GM23338 (cell line): Measurements from ENCODE around the gene LRRTM2. TPM values are rescaled to one million over a fixed set of nuclear protein-coding genes. Genes with fewer than 3 reads are reported as not detected.
A peak's percentile ranks its signal among the peaks of the same experiment; 100 is the strongest.

Source experiments
- ATAC-seq: fragments of 200-7000 bp; cut with Tn5 transposase; 3 replicates; pipeline ENCODE4 v1.9.1; 2020
- DNase-seq: peaks from one replicate; pipeline ENCODE4 v3.0.0-alpha.2; 2015; ENCODE audit warnings: low spot score
- H2AFZ ChIP-seq: fragments of 200-600 bp; sonication (generic); 2 replicates; pipeline ENCODE4 v1.8.0; 2016; ENCODE audit warnings: antibody characterized with exemption, mild to moderate bottlenecking, moderate library complexity
- H3F3A ChIP-seq: fragments of 200-600 bp; sonication (generic); replicated peaks from 2 replicates; pipeline ENCODE4 v1.8.0; 2017; ENCODE audit warnings: antibody characterized with exemption, mixed run types, low read depth
- H3K27ac ChIP-seq: fragments of 200-600 bp; sonication (generic); 2 replicates; pipeline ENCODE4 v1.6.1; 2016; ENCODE audit warnings: low read depth
- H3K27me3 ChIP-seq: fragments of 200-600 bp; sonication (generic); 2 replicates; pipeline ENCODE4 v1.8.0; 2016; ENCODE audit warnings: mild to moderate bottlenecking, mixed run types, moderate library complexity; ENCODE audit not compliant: insufficient read depth
- H3K36me3 ChIP-seq: fragments of 200-600 bp; sonication (generic); 2 replicates; pipeline ENCODE4 v1.8.0; 2016; ENCODE audit warnings: mild to moderate bottlenecking; ENCODE audit not compliant: insufficient read depth
- H3K4me1 ChIP-seq: fragments of 200-600 bp; sonication (generic); 2 replicates; pipeline ENCODE4 v1.8.0; 2016; ENCODE audit warnings: mild to moderate bottlenecking, moderate library complexity; ENCODE audit not compliant: insufficient read depth
- H3K4me2 ChIP-seq: fragments of 200-600 bp; sonication (generic); 2 replicates; pipeline ENCODE4 v1.7.1; 2017; ENCODE audit warnings: mixed run types
- H3K4me3 ChIP-seq: fragments of 200-600 bp; sonication (generic); 2 replicates; pipeline ENCODE4 v1.6.1; 2016; ENCODE audit warnings: mixed run types
- H3K79me2 ChIP-seq: fragments of 200-600 bp; sonication (generic); replicated peaks from 2 replicates; pipeline ENCODE4 v1.8.0; 2017; ENCODE audit warnings: mild to moderate bottlenecking; ENCODE audit not compliant: insufficient read depth
- H3K9me2 ChIP-seq: fragments of 200-600 bp; sonication (generic); 2 replicates; pipeline ENCODE4 v1.8.0; 2017; ENCODE audit not compliant: insufficient read depth
- H4K20me1 ChIP-seq: fragments of 200-600 bp; sonication (generic); replicated peaks from 2 replicates; pipeline ENCODE4 v1.8.0; 2017; ENCODE audit warnings: mild to moderate bottlenecking; ENCODE audit not compliant: insufficient read depth
- H3K27ac Mint-ChIP-seq: 2 replicates; pipeline ENCODE4 v1.8.0; 2020; ENCODE audit warnings: inconsistent platforms, mild to moderate bottlenecking, moderate library complexity, mixed read lengths
- H3K27me3 Mint-ChIP-seq: 3 replicates; pipeline ENCODE4 v1.8.0; 2022; ENCODE audit warnings: low read depth, mild to moderate bottlenecking, moderate library complexity, mixed read lengths, inconsistent platforms; ENCODE audit not compliant: insufficient read depth, poor library complexity
- H3K36me3 Mint-ChIP-seq: 3 replicates; pipeline ENCODE4 v1.8.0; 2021; ENCODE audit warnings: low read depth, mild to moderate bottlenecking, inconsistent platforms, moderate library complexity, mixed read lengths
- H3K4me1 Mint-ChIP-seq: 3 replicates; pipeline ENCODE4 v1.8.0; 2020; ENCODE audit warnings: mild to moderate bottlenecking, inconsistent platforms, mixed read lengths
- H3K4me3 Mint-ChIP-seq: 3 replicates; pipeline ENCODE4 v1.8.0; 2021; ENCODE audit warnings: moderate library complexity, mild to moderate bottlenecking, inconsistent platforms, mixed read lengths
- H3K9me3 Mint-ChIP-seq: 3 replicates; pipeline ENCODE4 v1.8.0; 2020; ENCODE audit warnings: moderate library complexity, mild to moderate bottlenecking, inconsistent platforms, mixed read lengths
- CTCF ChIP-seq, 2 experiments: fragments of 200-600 bp in 1 of 2; sonication (generic) in 1 of 2; conservative IDR thresholded peaks; 2 replicates each; pipeline versions ENCODE4 v1.5.1 to v1.6.1; 2016 to 2017; ENCODE audit warnings: antibody characterized with exemption in 2 of 2, low read depth in 2 of 2, mild to moderate bottlenecking in 2 of 2, moderate library complexity in 1 of 2
- ETS1 ChIP-seq: IDR thresholded peaks from 2 replicates; pipeline ENCODE4 v1.6.1; 2016; ENCODE audit warnings: antibody characterized with exemption
- EZH2 ChIP-seq: fragments of 200-600 bp; sonication (generic); IDR thresholded peaks from one replicate; pipeline ENCODE4 v1.8.0; 2017; ENCODE audit warnings: antibody characterized with exemption, mild to moderate bottlenecking, low read depth; ENCODE audit not compliant: unreplicated experiment
- EZH2phosphoT487 ChIP-seq: fragments of 200-600 bp; sonication (generic); IDR thresholded peaks from one replicate; pipeline ENCODE4 v1.8.1; 2018; ENCODE audit warnings: antibody characterized with exemption; ENCODE audit not compliant: unreplicated experiment
- JUNB ChIP-seq: IDR thresholded peaks from one replicate; pipeline ENCODE4 v1.6.1; 2016; ENCODE audit warnings: antibody characterized with exemption; ENCODE audit not compliant: unreplicated experiment
- NANOG ChIP-seq: IDR thresholded peaks from 2 replicates; pipeline ENCODE4 v1.6.1; 2016; ENCODE audit warnings: antibody characterized with exemption, borderline replicate concordance
- STAT1 ChIP-seq: IDR thresholded peaks from one replicate; pipeline ENCODE4 v1.6.1; 2016; ENCODE audit warnings: antibody characterized with exemption; ENCODE audit not compliant: unreplicated experiment
- ZNF114 ChIP-seq: fragments of 250-450 bp; sonication (Bioruptor Pico); IDR thresholded peaks from 2 replicates; pipeline ENCODE4 v1.5.0; 2020; ENCODE audit warnings: mild to moderate bottlenecking, moderate library complexity
- polyA plus RNA-seq: library from polyadenylated mRNA; unstranded; fragments of >200 nt; fragmentation: Nextera tagmentation; extraction: Ambion mirVana; gene quantifications from 2 replicates; pipeline ENCODE4 v1.2.1, GENCODE V29; 2016
- total RNA-seq: library from RNA; depleted of rRNA; stranded (reverse); fragments of >200 nt; shearing (Covaris generic); gene quantifications from 2 replicates; pipeline ENCODE4 v1.2.3, GENCODE V29; 2014

Gene LRRTM2
- total and polyA plus RNA-seq, 2 experiments from 2014 or later = 1.5 TPM; not detected in 1

- TF ChIP-seq CTCF (conservative IDR thresholded peaks at IDR 0.05; ENCODE audit: low read depth in 2 of 2) (no peak), ETS1 (no peak), EZH2 (no peak), STAT1 (no peak), ZNF114 (CRISPR knock-in tag) (no peak), JUNB (no peak)
These were observed 6.1 kb downstream of the LRRTM2 start (continued) for GRCh38 chr5:138869038-138869437.

- no peak for DNase-seq
- peak overlapping the region; percentile 28; the same call in 1 of the 2 replicates for H3K27ac ChIP-seq
- H4K20me1 ChIP-seq = 0 out of 2 replicates have a peak, but pooled peaks cover 2% of the 10 kb centered on the region
- 0 out of 2 replicates have a peak, but pooled peaks cover 4% of the 10 kb centered on the region for H3K36me3 ChIP-seq
- Mint-ChIP-seq H3K4me3 (no peak overlapping the region), H3K9me3 (peaks cover 8% of the 10 kb centered on the region), H3K4me1 (peaks cover 52% of the 10 kb centered on the region), H3K27ac (0 out of 2 replicates have a peak overlapping the region, but pooled peaks have one; percentile 57), H3K27me3 (peaks cover 3% of the 10 kb centered on the region), H3K36me3 (peaks cover 28% of the 10 kb centered on the region)
- peaks cover 64% of the 10 kb centered on the region for H3K79me2 ChIP-seq
- no peak overlapping the region for H3K4me2 ChIP-seq
- H3K4me1 ChIP-seq = peaks cover 31% of the 10 kb centered on the region
- no peak overlapping the region for H3K4me3 ChIP-seq
- no peak for ATAC-seq
- no peaks in the 10 kb centered on the region for H3K27me3 ChIP-seq
- H2AFZ ChIP-seq = no peak overlapping the region
- no peaks in the 10 kb centered on the region; the same call in 1 of the 2 replicates for H3F3A ChIP-seq
- H3K9me2 ChIP-seq = no peaks in the 10 kb centered on the region
- no peak for TF ChIP-seq ETS1
- TF ChIP-seq CTCF (conservative IDR thresholded peaks at IDR 0.05; ENCODE audit: low read depth in 2 of 2) = 0 out of 4 replicates have a peak, but pooled peaks of 1 of the 2 experiments have one; percentile 4
These were observed 8.1 kb downstream of the LRRTM2 start for GRCh38 chr5:138867011-138867410.

- H3K4me1 Mint-ChIP-seq = peaks cover 44% of the 10 kb centered on the region
- H3K27me3 Mint-ChIP-seq = no peaks in the 10 kb centered on the region
- DNase-seq = no peak
- H3K79me2 ChIP-seq = peaks cover 82% of the 10 kb centered on the region
- peaks cover 35% of the 10 kb centered on the region for H3K4me1 ChIP-seq
- no peaks in the 10 kb centered on the region for H3K36me3 Mint-ChIP-seq
- H3K27ac Mint-ChIP-seq = no peak overlapping the region
- no peak overlapping the region for H3K4me2 ChIP-seq
- H2AFZ ChIP-seq = no peak overlapping the region
- H3K9me2 ChIP-seq = no peaks in the 10 kb centered on the region
- H3K27ac ChIP-seq = no peak overlapping the region
- no peaks in the 10 kb centered on the region for H3K36me3 ChIP-seq
- H3K9me3 Mint-ChIP-seq = no peaks in the 10 kb centered on the region
- H3K4me3 ChIP-seq = no peak overlapping the region
- H3F3A ChIP-seq = no peaks in the 10 kb centered on the region
- no peak for ATAC-seq
- H3K4me3 Mint-ChIP-seq = no peak overlapping the region
- H4K20me1 ChIP-seq = peaks cover 10% of the 10 kb centered on the region; the same call in 1 of the 2 replicates
- no peaks in the 10 kb centered on the region for H3K27me3 ChIP-seq
- TF ChIP-seq NANOG = no peak
- TF ChIP-seq EZH2 = no peak
- no peak for TF ChIP-seq EZH2phosphoT487
- TF ChIP-seq JUNB = no peak
These were observed 22.0 kb downstream of the LRRTM2 start for GRCh38 chr5:138853132-138853531.
